Suppressor macrophage treated with lipopolysaccharide for 1 hour (primary cell): ENCODE measurements around the gene S100PBP.

Experiments
- DNase-seq, 3 donors: peaks; one replicate each; pipeline ENCODE4 v3.0.0-alpha.2; 2020 to 2022

Gene S100PBP

DNA sequence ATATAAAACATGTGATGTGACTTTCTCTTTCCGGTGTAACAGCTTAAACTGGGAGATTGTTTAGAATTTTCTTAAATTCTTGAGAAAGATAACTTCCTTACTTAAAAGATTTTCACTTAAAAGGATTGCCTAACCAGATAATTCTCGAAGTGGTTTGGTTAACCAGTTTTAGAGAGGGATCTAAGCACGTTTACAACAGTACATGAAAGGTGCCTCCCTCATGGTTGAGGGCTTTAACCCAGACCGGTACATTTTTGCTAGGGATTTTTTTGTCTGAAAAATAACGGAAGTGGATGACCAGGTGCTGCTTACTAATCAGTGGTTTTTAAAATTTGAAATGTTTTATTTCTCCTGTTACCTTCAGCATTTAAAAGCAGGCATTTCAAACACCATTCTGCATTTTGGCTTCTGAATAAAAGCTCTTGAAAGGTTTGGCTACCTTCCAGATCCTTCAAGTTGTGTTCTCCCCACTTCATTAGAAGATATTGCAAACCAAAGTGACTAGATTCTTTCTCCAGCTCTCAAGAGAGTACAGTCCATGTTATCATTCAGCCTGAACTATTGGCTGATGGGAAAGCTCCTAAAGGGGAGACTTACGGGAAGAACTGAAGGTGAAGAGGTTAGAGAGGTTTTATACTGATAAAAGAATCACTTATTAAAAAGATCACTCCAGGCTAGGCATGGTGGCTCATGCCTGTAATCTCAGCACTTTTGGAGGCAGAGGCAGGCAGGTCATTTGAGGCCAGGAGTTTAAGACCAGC, 12.8 kb downstream of the S100PBP start:
- no peak for DNase-seq

DNA sequence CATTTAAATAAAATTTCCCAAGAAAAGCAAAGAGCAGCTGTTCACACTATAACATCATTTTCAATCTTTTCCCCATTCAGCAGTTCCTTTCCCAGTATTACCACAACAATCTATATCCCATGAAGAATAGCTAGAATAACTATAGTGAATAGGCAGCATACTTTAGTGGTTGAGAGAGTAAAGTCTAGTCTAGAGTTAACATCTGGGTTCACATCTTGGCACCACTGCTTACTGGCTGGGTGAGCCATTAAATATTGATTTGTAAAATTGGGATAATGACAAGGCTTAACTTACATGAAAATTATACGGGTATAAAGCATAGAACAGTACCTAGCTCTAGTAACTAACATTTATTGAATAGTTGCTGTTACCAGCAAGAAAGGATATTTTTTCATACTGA, 14.4 kb downstream of the S100PBP start:
- no peak for DNase-seq

DNA sequence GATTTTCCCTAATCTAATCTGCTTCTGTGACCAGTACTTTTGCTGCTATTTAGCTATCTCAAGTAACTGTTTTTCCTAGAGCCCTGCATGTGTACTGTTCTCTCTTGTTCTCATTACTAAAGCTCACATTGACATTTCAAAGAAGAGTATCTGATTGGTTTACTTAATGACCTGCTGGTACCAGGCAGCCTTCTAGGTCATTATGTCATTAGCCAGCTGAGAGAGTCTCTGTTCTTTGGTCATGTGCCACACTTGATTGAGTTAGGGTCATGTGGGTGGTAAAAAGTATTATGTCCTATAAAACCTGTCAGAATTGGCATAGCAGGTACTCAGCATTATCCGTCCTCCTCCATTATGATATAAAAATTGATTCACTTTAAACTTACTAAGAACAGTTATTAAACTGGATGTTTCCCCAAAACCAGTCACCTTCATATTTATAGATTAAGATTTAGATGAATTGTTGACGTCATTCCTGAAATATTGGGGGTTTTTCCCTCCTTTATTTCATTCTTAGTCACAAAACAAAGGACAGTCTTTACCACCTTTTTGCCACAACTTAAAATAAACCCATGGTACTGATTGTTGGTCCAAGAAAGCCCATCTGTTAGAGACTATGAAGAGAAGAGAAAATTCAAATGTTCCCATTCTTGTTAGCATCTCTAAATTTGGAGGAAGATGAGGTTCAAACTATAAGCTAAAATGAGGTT, 31.1 kb downstream of the S100PBP start:
- no peak for DNase-seq

DNA sequence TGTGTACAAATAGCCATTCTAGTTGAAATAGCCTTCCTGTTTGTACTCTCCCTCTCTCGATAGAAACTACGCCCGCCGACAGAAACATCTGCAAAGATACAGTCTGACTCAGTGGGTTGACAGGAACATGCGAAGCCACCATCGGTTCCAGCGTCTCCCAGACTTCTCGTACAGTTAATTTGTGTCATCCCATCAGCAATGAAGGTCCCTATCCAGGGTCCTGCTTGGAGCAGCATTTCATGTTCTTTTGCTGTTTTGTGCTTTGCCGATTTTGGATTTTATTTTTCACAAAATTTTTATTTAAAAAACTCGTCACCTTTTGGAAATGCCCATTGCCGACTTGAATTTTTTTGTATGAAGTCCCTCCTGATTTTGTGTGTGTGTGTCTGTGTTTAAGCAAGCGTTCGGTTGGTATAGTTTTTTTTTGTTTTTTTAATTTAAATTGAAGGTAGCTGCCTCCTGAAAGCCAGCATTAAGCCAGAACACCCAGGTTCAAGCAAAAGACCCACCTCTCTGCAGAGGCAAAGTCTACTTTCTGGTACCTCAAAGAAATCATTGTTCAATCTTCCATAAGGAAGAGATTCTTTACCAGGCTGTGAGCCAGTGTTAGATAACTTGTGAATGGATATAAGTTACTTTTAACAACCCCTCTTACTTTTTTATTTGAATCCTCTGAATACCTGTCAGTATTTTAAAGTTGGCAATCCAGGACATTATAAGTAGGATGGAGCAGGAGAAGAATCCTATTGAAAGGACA, 38.6 kb downstream of the S100PBP start:
- DNase-seq: no peak

DNA sequence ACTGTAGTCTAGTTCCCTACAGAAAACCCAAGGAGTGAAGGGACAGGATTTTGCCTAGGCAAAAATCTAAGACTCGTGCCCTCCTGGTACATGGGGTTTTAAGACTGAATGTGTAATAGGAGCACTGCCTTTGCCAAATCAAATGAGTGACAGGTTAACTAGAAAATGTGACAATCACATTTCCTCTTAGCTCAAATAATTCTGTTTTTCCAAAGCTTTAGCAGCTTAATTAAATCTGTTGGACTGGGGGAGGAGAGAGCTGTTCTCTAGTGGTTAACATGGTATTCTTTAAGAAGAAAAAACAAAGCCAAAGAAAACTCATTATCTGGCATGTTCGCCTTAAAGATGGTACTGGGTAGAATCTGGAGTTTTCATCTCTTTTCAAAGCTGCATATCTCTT, 40.7 kb downstream of the S100PBP start:
- no peak for DNase-seq

DNA sequence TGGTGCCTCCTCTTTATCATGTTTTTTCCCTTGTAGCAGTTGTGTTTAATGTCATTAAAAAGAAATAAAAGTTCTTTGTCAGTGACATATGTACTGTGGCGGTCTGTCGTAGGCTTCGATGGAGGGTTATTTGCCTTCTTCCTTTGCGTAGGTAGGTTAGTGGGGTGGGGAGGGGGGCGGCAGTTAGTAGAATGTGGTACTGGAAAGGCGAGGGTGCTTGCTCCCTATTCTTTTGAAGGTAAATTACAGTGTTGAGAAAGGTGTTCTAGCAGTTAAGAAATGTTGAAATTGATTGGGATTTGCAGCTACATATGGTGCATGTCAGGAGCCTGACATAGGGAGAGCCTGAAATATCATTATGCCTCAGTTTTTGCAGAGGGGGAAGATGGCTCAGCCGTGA, 41.3 kb downstream of the S100PBP start:
- DNase-seq: no peak

DNA sequence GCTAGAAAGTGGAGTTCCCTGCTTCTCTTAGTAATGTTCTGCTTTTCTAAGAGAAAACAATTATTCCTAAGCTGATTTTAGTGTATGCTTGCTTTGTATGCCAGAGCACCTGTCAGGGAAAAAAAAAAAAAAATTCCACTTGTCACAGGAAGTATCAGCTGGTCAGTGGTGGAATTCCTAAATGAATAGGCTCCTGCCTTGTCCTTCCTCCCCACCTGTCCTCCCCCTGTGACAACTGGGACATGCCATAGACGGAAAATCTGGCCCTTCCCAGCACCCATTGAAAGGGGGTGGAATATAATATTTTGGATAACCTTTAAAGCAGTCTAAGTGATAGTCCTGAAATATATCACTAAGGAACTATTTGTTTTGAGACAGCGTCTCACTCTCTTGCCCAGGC, 42.5 kb downstream of the S100PBP start:
- DNase-seq: no peak

DNA sequence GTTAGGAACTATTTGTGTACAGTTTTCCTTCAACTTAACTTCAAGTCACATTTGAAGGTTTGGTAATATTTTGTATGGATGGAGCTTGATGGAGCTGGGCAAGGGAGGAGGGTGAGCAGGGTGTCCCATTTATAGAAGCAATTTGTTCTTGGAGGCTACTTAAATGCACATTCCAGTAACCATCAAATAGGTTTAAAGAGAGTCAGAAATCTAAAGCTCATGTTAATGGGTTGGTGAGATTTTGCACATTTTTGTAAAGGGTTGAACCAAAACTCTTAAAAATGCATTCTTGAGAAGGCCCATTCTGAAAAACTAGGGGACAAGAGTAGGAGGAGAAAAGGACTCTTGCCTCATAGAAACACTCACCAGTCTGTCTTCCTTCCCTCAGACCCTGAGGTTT, 43.1 kb downstream of the S100PBP start:
- no peak for DNase-seq

DNA sequence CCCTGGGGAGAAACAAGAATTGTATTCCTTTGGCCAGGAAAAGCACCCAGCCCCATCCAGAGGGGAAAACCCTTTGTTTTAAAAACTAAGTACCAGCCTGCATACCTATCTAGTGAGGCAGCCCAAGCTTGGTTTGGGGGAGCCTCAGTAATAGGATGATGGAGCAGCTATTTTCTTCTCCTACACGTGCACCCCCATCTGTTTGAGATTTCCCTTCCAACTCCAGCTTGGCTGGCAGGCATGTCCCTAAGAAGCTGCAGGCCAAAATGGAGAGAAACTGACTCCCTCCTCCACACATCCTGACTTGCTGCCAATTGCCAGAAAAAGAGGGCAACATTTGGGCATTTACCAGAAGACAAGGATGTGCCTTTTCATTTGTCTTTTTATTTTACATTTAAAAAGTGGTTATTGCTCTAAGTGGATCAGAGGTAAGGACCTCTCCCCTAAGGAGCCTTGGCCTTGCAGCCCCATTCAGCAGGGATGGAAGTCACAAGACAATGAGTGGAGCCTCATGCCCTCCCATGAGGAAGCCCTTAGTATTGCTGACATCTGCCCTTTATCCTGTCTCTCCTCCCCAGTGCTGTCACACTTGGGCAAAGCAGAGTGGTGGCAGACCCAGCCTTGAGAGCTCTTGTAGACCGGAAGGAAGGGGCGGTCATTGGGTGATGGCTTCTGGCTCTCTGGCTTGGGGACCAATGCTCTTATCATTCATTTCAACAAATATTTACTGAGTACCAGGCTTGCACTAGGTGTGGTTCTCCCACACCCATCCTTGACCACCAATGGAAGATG, 44.6 kb downstream of the S100PBP start:
- DNase-seq: peak; percentile 61 to 73 (median 71)

DNA sequence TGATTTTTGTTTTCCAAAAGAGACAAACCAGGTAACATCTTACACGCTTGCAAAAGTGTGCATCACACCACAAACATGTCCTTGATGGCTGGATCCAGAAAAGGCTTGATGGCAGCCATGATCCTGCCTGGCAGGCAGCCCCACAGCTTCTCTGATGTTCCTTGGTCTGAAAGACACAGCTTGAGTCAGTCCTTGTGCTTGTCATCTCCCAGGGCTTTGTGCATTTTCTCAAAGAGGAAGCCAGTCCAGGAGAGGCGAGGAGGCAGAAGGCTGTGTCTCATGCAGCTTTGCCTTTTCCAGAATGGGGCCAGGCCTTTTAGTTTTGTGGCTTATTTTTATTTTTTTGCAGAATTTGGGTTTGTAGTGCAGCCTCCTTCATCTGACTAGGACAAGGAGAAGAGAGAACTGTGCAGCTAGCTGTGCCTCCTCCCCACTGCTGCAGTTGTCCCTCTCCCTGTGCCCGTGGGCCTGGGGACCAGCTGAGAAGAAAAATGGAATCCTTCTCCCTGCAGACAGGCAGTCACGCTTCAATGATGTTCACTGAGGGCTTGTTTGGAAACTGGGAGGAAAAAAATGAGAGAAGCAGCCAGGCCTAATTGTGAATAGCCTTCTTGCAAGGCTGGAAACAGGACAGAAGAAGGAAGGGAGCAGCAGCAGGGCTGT, 45.9 kb downstream of the S100PBP start:
- peak; percentile 49 to 63 (median 51) for DNase-seq

DNA sequence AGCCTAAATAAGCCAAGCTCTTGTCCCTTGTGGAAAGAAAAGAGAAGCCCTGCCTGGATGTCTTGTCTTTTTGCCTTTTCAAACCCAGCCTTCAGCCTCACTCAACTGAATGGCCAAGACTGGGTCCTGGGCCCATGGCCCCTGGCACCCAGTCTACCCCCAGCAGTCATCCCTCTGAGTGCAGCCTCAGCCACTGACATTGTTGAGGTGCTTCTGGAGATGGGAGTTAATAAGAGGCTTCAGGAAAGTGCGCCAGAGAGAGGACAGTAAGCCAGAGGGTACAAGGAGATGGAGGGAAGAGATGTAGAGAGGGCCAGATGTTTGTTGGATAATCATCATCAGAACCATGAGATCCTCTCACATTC, 46.4 kb downstream of the S100PBP start:
- no peak for DNase-seq

DNA sequence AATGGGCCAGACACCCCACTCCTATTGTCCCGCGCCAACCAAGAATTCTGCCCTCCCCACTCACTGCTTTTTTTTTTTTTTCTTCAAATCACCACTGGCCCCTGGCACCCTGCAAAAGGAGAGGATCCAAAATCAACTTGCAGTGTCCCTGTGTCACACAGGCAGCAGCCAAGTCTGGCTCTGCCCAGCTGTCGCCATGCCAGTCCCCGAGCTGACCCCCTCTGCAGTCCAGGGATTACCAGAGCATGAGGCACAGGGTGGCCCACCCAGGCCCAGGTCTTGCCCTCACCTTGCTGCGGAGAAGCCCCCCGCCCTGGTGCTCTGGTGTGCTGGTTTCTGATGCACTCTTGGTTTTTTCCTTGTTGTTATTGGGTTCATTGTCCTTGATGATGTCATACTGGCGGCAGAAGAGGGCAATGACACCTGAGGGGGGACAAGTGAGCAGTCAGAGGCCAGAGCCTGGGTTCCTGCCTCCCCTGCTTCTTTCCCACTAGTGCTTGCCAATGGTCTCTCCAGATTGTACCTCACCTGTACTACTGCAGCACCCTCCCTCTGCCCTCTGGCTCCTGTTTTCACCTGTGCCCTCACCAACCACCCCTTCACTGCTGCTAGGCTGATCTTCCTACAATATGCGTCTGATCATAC, 47.0 kb downstream of the S100PBP start:
- DNase-seq: no peak

DNA sequence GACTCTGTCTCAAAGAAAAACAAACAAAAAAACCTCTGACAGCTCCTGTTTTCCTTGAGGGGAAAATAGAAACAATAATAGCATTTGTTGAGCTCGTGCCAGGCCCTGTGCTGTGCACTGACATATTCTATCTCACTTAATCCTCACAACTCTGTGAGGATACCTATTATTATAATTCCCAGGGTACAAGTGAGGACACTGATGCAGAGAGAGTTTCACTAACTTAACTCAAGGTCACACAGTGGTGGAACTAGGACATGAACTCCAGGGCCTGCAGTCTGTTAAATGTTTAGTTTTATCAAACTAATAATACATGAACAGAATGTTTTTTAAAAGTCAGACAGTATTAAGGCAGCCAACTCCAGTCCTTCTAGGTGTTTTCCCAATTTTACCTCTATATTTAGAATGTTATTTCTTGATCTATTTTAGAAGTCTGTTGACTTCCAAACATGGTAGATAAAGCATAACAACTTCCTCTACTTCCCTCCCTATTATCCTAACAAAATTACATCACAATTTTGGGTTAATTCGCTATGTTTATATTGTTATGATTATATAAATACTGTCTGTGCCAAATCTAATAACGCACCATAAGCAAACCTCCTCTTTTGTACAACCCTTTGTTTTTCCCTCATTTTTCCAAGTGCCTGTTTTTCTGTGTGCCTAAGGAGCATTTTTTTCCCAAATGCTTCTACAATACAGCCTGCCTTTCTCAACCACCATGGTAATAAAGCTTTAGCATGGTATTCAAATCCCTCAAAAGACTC, 48.4 kb downstream of the S100PBP start:
- no peak for DNase-seq

DNA sequence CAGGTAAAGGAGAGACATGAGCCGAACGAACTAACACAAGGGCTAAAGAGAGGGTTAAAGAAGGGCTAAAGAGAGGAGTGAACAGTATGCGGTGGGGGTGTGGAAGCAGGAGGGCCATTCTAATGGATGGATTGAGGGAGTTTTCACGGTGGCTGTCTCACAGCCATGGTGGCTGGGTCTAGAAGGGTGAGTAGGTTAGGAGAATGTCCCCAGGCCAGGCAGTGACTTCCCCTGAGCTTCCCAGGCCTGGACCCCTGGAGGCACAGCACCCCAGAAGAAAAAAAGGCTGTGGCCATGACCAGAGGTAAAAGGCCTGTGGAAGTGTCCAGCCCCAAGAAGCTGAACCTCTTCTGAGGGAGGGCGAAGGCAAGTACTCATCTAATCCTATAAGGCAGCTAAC, 49.7 kb downstream of the S100PBP start:
- no peak for DNase-seq

DNA sequence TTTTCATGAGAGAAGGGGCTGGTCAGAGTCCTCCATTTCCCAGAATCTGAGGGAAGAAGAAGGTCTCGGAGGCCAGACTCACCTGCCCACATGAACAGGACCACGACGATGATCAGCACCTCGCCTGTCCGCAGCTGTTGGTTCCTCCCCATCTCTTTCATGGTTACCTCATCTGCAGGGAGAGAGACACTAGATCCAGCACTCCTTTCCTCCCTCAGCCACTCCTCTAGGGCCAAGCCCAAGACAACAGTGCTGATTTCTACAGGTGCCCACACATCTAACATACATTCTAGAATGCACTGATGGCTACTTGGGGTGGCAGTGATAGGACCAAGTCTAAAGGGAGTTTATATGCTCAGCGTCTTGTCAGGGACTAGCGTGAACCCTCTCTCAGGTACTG, 50.2 kb downstream of the S100PBP start:
- DNase-seq: no peak

DNA sequence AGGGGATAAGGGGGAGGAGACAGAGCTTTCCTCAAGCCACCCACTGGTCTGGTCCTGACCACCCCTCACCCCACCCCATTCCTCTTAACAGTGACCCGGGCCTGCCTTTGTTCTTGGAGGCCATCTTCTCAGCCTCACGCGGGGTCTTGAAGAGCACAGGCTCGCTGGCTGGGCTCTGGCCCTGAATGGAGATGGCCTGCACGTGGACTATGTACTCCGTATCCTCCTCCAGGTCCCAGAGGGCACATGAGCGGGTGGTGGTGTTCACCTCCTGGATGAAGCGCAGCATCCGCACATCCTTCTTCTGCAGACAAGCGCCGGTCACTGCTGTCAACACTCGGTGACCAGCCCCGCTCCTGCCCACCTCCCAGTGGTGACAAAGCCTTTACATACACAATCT, 50.6 kb downstream of the S100PBP start:
- DNase-seq: no peak

DNA sequence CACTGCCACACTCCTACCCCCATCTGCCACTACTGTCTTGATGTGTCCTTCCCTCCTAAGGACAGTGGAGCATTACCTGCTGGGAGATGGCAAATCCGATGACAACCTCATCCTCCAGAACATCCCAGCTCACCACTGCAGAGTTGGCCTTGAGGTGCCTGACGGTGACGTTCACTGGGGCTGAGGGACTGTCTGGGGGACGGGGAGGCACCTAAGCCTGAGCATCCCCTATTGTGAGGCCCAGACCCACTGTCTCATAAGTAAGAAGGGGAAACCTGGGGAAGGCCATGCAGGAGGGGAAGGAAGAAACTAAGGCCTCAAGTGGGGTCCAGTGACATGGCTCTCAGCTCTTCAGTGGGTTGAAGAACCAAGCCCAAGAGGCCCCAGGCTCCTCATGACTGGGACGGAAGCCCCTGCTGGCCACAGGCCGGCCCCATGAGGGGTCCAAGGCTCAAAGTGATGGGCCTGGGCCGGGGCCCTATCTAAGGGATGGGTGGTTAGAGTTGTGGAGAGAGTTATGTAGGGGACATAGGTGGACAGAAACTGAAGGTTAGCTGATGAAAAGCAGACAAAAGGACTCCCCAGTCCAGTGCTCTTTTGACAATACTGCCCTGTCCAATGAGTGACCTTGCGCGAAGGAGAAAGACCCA, 51.5 kb downstream of the S100PBP start:
- no peak for DNase-seq

DNA sequence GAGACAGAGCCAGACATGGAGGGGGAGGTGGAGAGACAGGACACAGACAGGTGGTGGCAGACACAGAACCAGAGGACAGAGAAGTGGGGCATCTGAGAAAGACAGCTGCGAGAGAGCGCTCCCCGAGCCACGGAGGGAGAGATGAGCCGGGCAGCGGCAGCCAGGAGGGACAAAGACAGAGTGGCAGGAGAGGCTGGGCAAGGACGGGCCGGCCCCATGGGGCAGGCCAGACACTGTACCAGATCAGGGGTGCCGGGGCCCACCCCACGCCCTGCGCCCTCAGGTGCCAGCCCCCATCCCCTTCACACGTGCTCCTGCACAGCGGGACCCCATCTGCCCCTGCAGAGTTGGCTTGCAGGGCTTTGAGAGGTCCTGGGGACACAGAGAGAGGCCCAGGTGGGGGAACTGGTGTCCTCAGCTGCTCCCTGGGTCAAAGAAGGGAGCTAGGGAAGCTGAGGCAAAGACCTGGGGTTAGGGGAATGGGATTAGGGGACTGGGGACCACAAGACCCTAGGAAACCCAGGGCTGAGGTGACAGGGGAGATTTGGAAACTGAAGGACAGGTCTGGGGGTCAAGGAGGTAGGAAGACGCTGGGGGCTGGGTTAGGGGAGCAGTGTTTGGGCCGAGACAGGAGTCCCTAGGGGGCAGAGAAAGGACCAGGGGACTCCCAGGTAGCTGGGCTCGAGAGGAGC, 52.6 kb downstream of the S100PBP start:
- DNase-seq: no peak

DNA sequence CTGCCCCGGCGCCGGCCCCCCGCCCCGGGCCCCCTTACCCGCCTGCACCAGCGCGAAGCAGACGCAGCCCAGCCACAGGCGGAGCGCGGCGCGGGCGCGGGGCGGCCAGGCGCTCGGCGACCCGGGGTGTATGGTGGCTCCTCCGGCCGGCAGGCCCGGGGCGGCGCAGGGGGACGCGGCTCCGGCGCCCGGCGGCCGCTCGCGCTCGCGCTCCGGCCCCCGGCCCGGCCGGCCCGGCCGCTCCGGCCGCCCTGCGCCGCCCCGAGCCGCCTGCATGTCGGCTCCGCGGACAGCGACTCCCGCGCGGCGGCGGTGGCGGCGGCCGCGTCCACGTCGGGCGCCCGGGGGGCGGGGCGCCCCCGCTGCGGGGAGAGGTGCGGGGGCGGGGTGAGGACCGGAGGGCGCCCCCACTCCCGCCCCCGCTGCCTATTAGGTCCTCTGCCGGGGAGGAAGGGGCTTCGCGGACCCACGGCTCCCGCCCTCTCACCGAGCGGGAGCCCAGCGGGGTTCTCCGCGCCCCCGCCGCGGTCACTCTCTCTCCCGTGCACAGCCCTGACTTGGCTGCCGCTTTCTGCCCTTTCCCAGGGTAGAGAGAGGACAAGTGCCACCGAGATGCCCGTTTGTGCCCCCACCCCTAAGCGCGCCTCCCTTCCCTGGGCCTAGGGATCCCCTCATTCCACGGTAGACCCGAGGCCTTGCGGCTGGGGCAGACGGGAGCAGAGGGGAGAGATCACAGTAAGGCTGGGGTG, 53.3 kb downstream of the S100PBP start, which contains the start of gene FNDC5:
TSS of gene FNDC5 (minus strand) at position 298 of the 749 bp plus-strand sequence.
- peak in 1 of 3 donors; percentile 55 for DNase-seq
